GM23248 (cell line): ENCODE measurements around the gene GPX7.

Experiments
- EZH2 ChIP-seq: fragments of 200-600 bp; sonication (generic); IDR thresholded peaks from 2 replicates; pipeline ENCODE4 v1.6.1; 2018; ENCODE audit warnings: antibody characterized with exemption, mild to moderate bottlenecking; ENCODE audit not compliant: insufficient read depth, poor library complexity, severe bottlenecking
- EZH2phosphoT487 ChIP-seq: fragments of 200-600 bp; sonication (generic); IDR thresholded peaks from 2 replicates; pipeline ENCODE4 v1.6.1; 2018; ENCODE audit warnings: antibody characterized with exemption, moderate library complexity, mild to moderate bottlenecking, low read depth; ENCODE audit not compliant: insufficient read depth

- no peak for TF ChIP-seq EZH2
- no peak for TF ChIP-seq EZH2phosphoT487
Observed at GRCh38 chr1:52558941-52559340, 43.2 kb upstream of the GPX7 start.
